Ovary (tissue), 10 donors: Measurements from ENCODE around the gene CHD3. TPM values are rescaled to one million over a fixed set of nuclear protein-coding genes. Genes with fewer than 3 reads are reported as not detected.

Experiments used
- DNase-seq, 5 donors: peaks; one replicate each; pipeline ENCODE4 v3.0.0-alpha.2; 2019 to 2020
- H3K27ac ChIP-seq, 2 donors: fragments of 200-600 bp; one replicate each; pipeline versions ENCODE4 v1.5.1 to v1.8.0; 2019 to 2022
- H3K27me3 ChIP-seq: fragments of 200-600 bp; one replicate; pipeline ENCODE4 v1.8.0; 2022
- H3K36me3 ChIP-seq: fragments of 200-600 bp; sonication (generic); one replicate; pipeline ENCODE4 v1.5.1; 2019
- H3K4me1 ChIP-seq: one replicate; pipeline ENCODE4 v1.8.1; 2013; ENCODE audit warnings: mild to moderate bottlenecking, moderate library complexity; ENCODE audit not compliant: insufficient read depth
- H3K4me3 ChIP-seq: fragments of 200-600 bp; sonication (generic); one replicate; pipeline ENCODE4 v1.5.1; 2017
- H3K9me3 ChIP-seq, 2 donors: fragments of 200-600 bp in 1 of 2; sonication (generic) in 1 of 2; one replicate each; pipeline versions ENCODE4 v1.5.1 to v1.8.1; 2013 to 2019; ENCODE audit warnings: mild to moderate bottlenecking in 1 of 2, moderate library complexity in 1 of 2
- EP300 ChIP-seq: sonication (generic); formaldehyde crosslinking; IDR thresholded peaks from one replicate; pipeline ENCODE4 v1.6.1; 2017; ENCODE audit warnings: antibody characterized with exemption
- POLR2A ChIP-seq: fragments of 450-650 bp; IDR thresholded peaks from one replicate; pipeline ENCODE4 v1.6.1; 2017; ENCODE audit warnings: antibody characterized with exemption, mild to moderate bottlenecking, moderate library complexity
- WGBS, 3 donors: extraction: QIAGEN DNeasy Blood & Tissue Kit in 1 of 3; methylation state at CpG; one replicate each; pipeline versions ENCODE4 v1.1.5 to v1.1.7; 2013 to 2017; 5-methylcytosine and 5-hydroxymethylcytosine counted together
- intact Hi-C, 4 donors: fragments of 100-400 bp; cut with DNase I; formaldehyde crosslinking; loops; one replicate each; pipeline versions ENCODE4 v1.11.0 to v1.15.1; 2022 to 2023
- long read RNA-seq, 3 donors: library from polyadenylated mRNA in 2 of 3; unstranded in 2 of 3; transcript quantifications; one replicate each; pipeline ENCODE4 v2.0.0 and lab custom pipeline, GENCODE V29; 2021 to 2026
- polyA plus RNA-seq, 2 donors: library from polyadenylated mRNA; stranded (reverse); fragments of 200-250 nt in 1 of 2; fragments of 350-450 nt in 1 of 2; fragmentation: Illumina TruSeq in 1 of 2; extraction: RNeasy Lipid Tissue Mini Kit (QIAGEN cat#74804) in 1 of 2; gene quantifications; one replicate each; pipeline ENCODE4 v1.2.3, GENCODE V29; 2013 to 2014
- total RNA-seq, 7 donors: library from RNA; depleted of rRNA in 2 of 7; stranded (reverse); fragments of >200 nt in 2 of 7; fragmentation: NEBNext Ultra II Directional in 3 of 7; extraction: Animal tissue kit (Norgen Biotek cat#: 25700) in 3 of 7; gene quantifications; one replicate each; pipeline versions ENCODE4 v1.1.0 to v1.2.4, GENCODE V29; 2016 to 2023
- TF ChIP-seq, protein P1 (sequence below), 3 donors: fragments of 450-650 bp in 2 of 3; fragments of 200-600 bp in 1 of 3; IDR thresholded peaks; one replicate each; pipeline versions ENCODE4 v1.5.1 to v1.8.0; 2016 to 2022; ENCODE audit warnings: antibody characterized with exemption in 3 of 3, mild to moderate bottlenecking in 1 of 3
- donor health status: DM: no; HTN: no; CAD: no; lungs with moderate emphysema.
- donor health status: DM: no; HTN: no; CAD: no.
- donor health status: Bipolar disorder and iron deficiency.
- donor health status: DM: yes; HTN: yes; CAD: no.
- donor health status: DM: no; HTN: no; CAD: no.
- donor health status: DM: yes; HTN: yes; CAD: no.

Gene CHD3
- total RNA-seq (100 to 1,000 TPM in 4 of 7 donors, 10 to 100 TPM in 3; 65.7 to 145 (median 114) TPM), polyA plus RNA-seq (100 to 1,000 TPM in 1 of 2 donors, 10 to 100 TPM in 1; 87.2 to 100 TPM)
- long read RNA-seq, donor 1, transcript CHD3-211 (3 exons, 2,515 nt): major isoform, 5 of 96 reads
- long read RNA-seq, donor 1, partial matches to known transcripts: 87 of 96 reads
- long read RNA-seq, donor 1, other reads (novel, unspliced or antisense): 4 of 96 reads
- long read RNA-seq, donor 2, partial matches to known transcripts: 47 of 51 reads
- long read RNA-seq, donor 2, other reads (novel, unspliced or antisense): 0 of 51 reads
- long read RNA-seq, donor 3, full-length matches to known transcripts: 6 of 85 reads
- long read RNA-seq, donor 3, partial matches to known transcripts: 68 of 85 reads
- long read RNA-seq, donor 3, other reads (novel, unspliced or antisense): 11 of 85 reads

DNA sequence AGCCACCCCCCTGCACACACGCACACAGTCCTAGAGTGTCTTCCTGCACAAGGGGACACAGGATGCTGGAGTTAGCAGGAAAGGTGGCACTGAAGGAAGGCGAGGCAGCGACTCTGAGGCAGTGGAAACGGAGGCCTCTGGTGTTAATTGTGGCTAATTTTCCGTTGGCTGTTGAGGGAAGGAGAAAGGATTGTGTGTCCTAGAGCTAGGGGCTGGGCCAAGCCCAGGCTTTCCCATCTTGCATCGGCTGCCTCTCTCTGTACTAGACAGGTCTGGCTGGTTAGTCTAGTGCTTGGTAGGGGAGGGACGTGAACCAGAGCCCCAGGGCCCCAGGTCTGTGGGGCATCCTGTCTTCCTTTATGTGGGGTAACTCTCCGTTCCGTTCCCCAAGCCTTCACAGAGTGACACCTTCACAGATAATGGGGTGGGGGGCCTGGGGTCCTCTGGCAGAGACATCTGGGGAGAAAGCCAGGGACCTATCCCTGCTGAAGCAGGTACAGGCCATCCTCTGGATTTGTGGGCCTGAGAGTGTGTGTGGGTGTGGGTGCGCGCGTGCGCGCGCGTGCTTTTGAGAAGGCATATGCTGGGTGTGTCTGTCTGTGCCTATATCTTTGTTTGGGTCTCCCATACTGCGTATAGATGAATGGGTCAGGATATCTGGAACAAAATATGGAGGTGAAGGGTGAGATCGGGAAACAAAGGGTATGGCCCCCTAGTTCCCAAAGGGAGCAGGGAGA lies at the start of gene CHD3:
CHD3 (plus strand) TSS at position 606 of the 737 bp plus-strand sequence. CDS start 212 bp downstream, outside the sequence.
- 39 to 42% (median 41%) methylated on average over 18 of the region's 18 CpGs for WGBS, 3 donors
- H3K27ac ChIP-seq: peak within 1 kb of the TSS; percentile 95 to 98
- no peaks in the 10 kb centered on the region for H3K36me3 ChIP-seq
- H3K27me3 ChIP-seq: no peaks in the 10 kb centered on the region
- peak in 2 of 5 donors; percentile 33 to 49 for DNase-seq
- TF ChIP-seq, protein P1, sequence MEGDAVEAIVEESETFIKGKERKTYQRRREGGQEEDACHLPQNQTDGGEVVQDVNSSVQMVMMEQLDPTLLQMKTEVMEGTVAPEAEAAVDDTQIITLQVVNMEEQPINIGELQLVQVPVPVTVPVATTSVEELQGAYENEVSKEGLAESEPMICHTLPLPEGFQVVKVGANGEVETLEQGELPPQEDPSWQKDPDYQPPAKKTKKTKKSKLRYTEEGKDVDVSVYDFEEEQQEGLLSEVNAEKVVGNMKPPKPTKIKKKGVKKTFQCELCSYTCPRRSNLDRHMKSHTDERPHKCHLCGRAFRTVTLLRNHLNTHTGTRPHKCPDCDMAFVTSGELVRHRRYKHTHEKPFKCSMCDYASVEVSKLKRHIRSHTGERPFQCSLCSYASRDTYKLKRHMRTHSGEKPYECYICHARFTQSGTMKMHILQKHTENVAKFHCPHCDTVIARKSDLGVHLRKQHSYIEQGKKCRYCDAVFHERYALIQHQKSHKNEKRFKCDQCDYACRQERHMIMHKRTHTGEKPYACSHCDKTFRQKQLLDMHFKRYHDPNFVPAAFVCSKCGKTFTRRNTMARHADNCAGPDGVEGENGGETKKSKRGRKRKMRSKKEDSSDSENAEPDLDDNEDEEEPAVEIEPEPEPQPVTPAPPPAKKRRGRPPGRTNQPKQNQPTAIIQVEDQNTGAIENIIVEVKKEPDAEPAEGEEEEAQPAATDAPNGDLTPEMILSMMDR (IDR thresholded peaks at IDR 0.05): no peak
- no peak for TF ChIP-seq EP300
- TF ChIP-seq POLR2A: no peak
- intact Hi-C loops: no loop called here
- peaks cover 18% of the 10 kb centered on the region for H3K4me1 ChIP-seq
- H3K4me3 ChIP-seq: peak within 1 kb of the TSS; percentile 75
- H3K9me3 ChIP-seq: no peaks in the 10 kb centered on the region

DNA sequence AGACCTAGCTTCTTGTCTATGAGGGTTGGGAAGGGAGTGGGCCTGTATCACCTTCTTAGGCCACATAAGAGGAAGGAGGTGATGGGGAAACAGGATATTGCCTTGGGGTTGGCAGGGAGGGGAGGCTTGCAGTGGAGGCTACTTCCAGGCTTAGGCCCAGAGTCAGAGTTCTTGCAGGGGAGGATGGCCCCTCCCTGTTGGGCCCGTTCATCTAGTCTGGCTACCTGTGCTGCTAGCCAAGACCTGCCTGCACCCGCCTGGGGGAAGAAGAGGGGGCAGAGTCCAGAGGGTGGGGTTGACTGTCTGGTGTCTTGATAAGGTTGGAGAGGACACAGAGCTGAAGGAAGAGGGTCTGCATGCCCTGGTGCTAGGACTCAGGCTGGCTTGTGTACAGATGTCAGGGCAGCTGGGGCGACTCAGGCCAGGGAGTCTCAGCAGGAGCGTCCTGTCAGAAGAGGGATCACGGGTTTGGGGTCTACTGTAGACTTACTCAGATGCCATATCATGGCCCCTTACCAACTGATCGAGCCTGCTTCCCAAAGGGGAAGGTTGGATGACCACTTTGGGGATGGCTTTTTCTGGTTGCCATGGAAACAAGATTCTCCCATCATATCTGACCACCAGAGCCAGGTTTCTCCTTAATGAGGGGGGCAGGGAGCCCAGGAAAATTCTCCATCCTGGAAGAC lies 49.3 kb upstream of the CHD3 start:
- Histone ChIP-seq H3K27ac (peak overlapping the region in 1 of 2 donors; percentile 50), H3K36me3 (no peaks in the 10 kb centered on the region), H3K9me3 (no peaks in the 10 kb centered on the region), H3K27me3 (no peaks in the 10 kb centered on the region), H3K4me1 (peaks cover 13% of the 10 kb centered on the region), H3K4me3 (no peak overlapping the region)
- intact Hi-C loops: loop anchor here in 1 of 4 donors (10.0 kb wide), 1 partner anchor 215 kb away; the partner anchor contains the start of gene SAT2
- 43 to 49% (median 48%) methylated on average over 6 of the region's 6 CpGs for WGBS, 3 donors
- no peak for TF ChIP-seq POLR2A
- TF ChIP-seq, protein P1 (IDR thresholded peaks at IDR 0.05): no peak
- TF ChIP-seq EP300: no peak
- DNase-seq: peak in 3 of 5 donors; percentile 35 to 37 (median 36)

DNA sequence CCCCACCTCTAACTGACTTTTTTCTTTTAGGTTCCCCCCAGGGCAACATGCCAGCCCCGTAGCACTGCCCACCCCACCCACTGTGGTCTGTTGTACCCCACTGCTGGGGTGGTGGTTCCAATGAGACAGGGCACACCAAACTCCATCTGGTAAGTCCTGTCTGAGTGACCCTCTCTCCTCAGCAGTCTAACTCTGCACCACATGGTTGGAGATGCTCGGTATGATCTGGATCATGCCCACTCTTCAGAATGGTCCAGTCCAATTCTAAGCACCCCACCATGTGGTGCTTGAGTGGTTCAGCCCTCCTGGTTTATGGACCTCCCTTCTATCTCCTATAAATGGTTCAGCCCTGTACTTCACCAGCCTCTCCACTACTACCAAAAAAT lies 48.7 kb upstream of the CHD3 start:
- peak overlapping the region in 1 of 2 donors; percentile 50 for H3K27ac ChIP-seq
- H3K4me3 ChIP-seq: no peak overlapping the region
- no peaks in the 10 kb centered on the region for H3K9me3 ChIP-seq
- TF ChIP-seq, protein P1 (IDR thresholded peaks at IDR 0.05): no peak
- no peak for TF ChIP-seq POLR2A
- TF ChIP-seq EP300: no peak
- H3K36me3 ChIP-seq: no peaks in the 10 kb centered on the region
- intact Hi-C loops: loop anchor here in 2 of 4 donors (10.0 kb wide), 2 partner anchors 215 to 315 kb away; partner anchors contain the start of genes PER1 (in 1 of the 2) and SAT2 (in 1 of the 2)
- H3K27me3 ChIP-seq: no peaks in the 10 kb centered on the region
- 18 to 32% (median 22%) methylated on average over 2 of the region's 2 CpGs for WGBS, 3 donors
- peak in 3 of 5 donors; percentile 39 to 46 (median 44) for DNase-seq
- peaks cover 13% of the 10 kb centered on the region for H3K4me1 ChIP-seq

DNA sequence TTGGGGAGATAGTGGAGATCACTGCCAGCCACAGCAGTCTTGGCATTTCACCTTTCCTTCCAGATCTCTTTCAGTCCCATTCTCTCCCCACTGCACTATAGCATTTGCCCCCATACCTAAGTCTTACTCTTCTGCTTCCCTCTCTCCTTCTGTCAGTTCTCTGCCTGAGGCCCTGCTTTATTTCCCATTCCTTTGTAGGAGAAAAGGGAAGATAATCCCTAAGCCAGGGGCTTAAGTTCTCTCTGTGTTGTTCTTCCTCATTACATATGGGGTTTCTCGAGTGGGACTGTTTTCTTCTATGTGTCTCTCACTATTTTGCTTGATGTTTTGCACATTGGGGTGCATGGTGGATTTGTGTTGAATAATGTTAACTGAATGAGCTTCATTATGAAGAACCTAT lies 48.1 kb upstream of the CHD3 start:
- no peak for TF ChIP-seq POLR2A
- no peak for TF ChIP-seq EP300
- TF ChIP-seq, protein P1 (IDR thresholded peaks at IDR 0.05): no peak
- DNase-seq: no peak
- peaks cover 17% of the 10 kb centered on the region for H3K4me1 ChIP-seq
- no peaks in the 10 kb centered on the region for H3K36me3 ChIP-seq
- no peaks in the 10 kb centered on the region for H3K27me3 ChIP-seq
- no peak overlapping the region for H3K4me3 ChIP-seq
- no peaks in the 10 kb centered on the region for H3K9me3 ChIP-seq
- intact Hi-C loops: loop anchor here in 1 of 4 donors (10.0 kb wide), 1 partner anchor 314 kb away; the partner anchor contains the start of gene PER1
- peak overlapping the region in 1 of 2 donors; percentile 90 for H3K27ac ChIP-seq
- 21 to 43% (median 24%) methylated on average over 1 of the region's 1 CpG for WGBS, 3 donors
